Activated T-helper 1 cell treated with anti-CD3 and anti-CD28 coated beads, Interleukin-2, amount 50 U/mL, for 16 hours (primary cell): ENCODE data around the gene PNLIP.

Experiments
- DNase-seq, 2 donors: peaks; one replicate each; pipeline ENCODE4 v3.0.0-alpha.2; 2020; ENCODE audit warnings: low read depth in 1 of 2, low spot score in 1 of 2

The PNLIP gene

GRCh38 chr10:116614796-116615195 lies 69.1 kb downstream of the PNLIP start:
- DNase-seq = no peak

GRCh38 chr10:116615199-116615776 lies 69.6 kb downstream of the PNLIP start:
- DNase-seq = no peak
